ENCODE results near the gene SEC24B.

Gene SEC24B

GRCh38 chr4:109433205-109434006 lies at the start of gene SEC24B:
TSS of gene SEC24B (plus strand) at chr4:109433815. CDS start at chr4:109433870, 55 bp downstream.
- peak; percentile 76 to 85 for DNase-seq (ENCODE audit: low read depth in 2 of 2)

DNA sequence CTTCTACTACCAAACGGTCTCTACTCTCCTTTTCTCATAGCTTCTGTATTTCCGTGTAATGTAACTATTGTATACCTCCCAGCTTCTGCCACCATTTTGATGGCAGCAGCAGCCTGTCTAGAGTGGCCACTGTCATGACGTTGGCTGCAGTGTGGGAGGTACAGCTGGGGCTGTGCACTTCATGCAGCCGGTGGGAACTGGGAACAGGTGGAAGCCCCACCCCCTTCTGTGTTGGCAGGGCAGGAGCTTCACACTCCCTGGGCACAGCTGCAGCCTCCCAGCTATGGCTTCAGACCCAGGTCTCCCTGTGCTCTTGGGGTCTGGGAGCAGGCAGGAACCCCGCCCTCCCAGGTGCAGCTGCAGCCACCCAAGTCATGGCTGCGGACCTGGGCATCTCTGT lies 49.8 kb upstream of the SEC24B start:
- no peak for DNase-seq (ENCODE audit: low read depth in 2 of 2)

DNA sequence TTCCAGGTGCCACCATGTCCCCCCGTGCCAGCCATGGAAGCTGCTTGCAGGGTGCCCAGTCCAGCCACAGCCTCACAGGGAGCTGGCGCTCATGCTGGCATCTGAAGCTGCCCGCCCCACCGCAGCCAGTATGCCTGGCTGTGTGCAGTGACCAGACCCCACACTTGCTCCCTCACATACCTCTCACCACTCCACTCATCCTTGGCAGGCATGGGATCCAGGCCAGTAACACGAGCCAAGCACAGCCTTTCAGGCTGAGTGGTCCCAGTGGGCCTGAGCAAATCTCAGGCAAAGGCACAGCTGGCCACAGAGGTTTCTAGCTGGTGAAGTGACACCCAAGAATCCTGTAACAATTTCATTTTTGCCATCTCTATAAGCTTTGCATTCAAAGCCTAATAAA lies 48.4 kb upstream of the SEC24B start:
- DNase-seq (ENCODE audit: low read depth in 2 of 2), result no peak

GRCh38 chr4:109389369-109390114 lies 44.1 kb upstream of the SEC24B start:
- no peak for DNase-seq (ENCODE audit: low read depth in 2 of 2)

DNA sequence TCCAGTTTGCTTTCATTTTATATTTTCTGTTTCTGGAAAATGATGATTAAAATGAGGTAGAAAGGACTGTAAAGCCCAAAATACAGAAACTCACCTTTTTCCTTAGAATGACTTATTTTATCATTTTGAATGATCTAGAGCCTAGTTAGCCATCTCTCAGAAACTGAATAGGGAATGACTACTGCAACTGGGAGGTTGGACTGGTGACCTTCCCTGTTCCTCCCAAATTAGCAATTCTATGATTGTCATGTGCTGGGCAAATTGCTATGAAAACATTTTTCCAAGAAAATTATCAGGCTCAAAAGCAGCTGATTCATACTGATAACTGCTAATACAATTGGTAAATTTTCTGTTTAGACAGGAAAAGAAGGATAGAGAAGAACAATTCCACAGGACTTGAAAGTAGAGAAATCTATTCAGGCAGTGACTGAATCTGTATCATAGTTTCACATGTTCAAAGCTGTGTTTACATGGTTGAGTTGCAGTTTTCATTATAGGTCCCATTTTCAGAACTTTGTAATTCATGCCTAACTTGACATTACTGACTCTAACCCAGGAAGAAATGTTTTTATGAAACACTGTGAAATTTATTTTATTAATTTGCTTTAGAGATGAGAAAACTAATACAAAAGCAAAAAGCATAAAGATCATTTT lies 43.4 kb upstream of the SEC24B start:
- DNase-seq (ENCODE audit: low read depth in 2 of 2), result no peak

DNA sequence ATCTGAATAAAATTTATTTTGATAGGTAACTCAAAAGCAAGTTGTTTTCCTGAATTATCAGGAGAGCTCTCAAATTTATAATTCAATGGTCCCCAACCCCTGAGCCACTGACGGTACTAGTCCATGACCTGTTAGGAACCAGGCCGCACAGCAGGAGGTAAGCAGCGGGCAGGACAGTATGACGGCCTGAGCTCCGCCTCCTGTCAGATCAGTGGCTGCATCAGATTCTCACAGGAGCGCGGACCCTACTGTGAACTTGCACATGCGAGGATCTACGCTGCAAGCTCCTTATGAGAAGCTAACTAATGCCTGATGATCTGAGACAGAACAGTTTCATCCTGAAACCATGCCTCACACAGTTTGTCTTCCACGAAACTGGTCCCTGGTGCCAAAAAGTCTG lies 37.9 kb upstream of the SEC24B start:
- DNase-seq (ENCODE audit: low read depth in 2 of 2), result no peak

GRCh38 chr4:109398928-109399327 lies 34.7 kb upstream of the SEC24B start:
- no peak for DNase-seq (ENCODE audit: low read depth in 2 of 2)

- DNase-seq (ENCODE audit: low read depth in 2 of 2), result peak in 1 of 2 donors; percentile 2
These were observed 27.2 kb upstream of the SEC24B start for GRCh38 chr4:109406337-109406931.

DNA sequence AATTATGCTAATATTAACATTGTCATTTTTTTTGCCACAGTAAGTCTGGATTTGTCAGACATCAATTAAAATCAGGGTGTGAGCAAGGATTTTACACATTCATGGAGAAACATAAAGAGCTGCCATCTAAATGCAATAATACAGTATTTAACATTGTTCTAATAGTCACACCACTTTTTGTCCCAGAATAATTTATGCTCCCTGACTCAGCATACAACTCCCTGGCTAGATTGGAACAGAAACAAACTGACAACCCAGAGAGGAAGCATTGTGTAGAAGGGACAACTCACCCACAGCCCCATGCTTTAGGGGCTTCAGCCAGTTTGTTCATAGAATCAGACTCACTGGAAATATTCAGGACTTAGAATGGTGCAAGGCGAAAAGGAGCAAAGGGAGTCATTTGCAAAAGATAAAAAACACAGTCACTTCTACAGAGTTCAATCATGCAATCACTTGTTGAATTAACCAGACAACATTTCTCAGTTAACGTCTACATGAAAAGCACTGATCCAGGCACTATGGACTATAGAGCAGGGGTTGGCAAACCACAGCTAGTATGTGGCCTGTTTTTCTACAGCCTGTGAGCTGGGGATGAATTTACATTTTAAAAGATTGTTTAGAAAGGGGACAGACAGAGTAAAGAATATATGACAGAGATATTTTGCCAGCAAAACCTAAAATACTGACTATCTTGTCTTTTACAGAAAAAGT lies 26.4 kb upstream of the SEC24B start:
- no peak for DNase-seq (ENCODE audit: low read depth in 2 of 2)

DNA sequence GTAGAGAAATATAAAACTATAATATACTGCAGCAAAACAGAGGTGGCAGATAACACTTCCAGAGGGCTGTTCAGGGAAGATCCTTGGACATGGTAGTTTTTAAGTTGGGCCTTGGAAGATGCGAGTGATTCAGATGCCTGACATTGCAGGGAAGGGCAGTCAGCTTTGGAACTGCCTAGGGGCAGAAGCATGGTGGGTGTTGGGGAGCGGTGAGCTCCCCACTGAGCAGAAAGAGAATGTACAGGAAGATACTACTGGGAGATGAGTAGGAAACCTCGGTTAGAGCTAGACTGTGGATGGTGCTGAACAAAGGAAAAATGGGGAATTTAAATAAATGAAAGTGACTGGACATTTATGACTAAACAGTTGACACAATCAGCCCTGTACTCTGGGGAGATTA lies 24.9 kb upstream of the SEC24B start:
- no peak for DNase-seq (ENCODE audit: low read depth in 2 of 2)

GRCh38 chr4:109410226-109410625 lies 23.4 kb upstream of the SEC24B start:
- no peak for DNase-seq (ENCODE audit: low read depth in 2 of 2)

DNA sequence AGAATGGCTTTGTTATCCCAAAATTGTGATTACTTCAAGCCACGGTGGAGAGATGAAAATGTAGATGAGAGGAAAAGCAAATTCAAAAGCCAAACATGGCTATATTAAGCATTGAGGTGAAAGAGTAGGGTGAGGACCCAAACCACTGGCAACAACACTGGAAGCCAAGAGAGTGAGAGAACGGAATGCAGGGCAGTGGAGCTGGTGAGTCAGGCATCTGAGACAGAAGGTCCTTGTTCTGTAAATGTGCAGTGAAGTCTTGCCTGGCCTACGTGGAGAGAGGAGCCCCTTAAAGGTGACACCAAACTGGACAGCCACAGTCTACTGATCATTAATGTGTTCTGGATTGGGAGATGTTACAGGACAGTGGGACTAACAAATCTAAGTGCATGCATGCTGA lies 22.8 kb upstream of the SEC24B start:
- DNase-seq (ENCODE audit: low read depth in 2 of 2), result no peak

- DNase-seq (ENCODE audit: low read depth in 2 of 2), result no peak
These were observed 21.7 kb upstream of the SEC24B start for GRCh38 chr4:109411964-109412363.

DNA sequence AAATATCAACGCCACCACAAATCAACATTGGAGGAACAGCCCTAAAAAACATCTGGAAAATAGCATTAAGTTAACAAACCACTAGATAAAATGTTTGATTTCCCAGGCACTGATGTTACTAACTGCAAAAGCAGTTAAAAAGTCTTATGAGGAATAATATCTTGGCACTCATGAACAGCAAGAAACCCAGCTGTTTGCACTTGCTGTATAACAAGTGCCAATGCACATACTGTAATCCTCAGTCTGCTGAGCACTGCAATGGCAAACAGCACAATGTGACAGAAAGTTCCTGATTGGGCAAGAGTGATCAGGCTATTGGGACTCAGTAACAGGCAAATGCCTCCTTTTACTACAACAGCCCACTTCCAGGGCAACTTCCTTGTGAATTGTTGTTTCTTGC lies 20.8 kb upstream of the SEC24B start:
- DNase-seq (ENCODE audit: low read depth in 2 of 2), result no peak

GRCh38 chr4:109414938-109415337 lies 18.7 kb upstream of the SEC24B start:
- no peak for DNase-seq (ENCODE audit: low read depth in 2 of 2)

- no peak for DNase-seq (ENCODE audit: low read depth in 2 of 2)
These were observed 15.0 kb upstream of the SEC24B start for GRCh38 chr4:109418588-109418987.

DNA sequence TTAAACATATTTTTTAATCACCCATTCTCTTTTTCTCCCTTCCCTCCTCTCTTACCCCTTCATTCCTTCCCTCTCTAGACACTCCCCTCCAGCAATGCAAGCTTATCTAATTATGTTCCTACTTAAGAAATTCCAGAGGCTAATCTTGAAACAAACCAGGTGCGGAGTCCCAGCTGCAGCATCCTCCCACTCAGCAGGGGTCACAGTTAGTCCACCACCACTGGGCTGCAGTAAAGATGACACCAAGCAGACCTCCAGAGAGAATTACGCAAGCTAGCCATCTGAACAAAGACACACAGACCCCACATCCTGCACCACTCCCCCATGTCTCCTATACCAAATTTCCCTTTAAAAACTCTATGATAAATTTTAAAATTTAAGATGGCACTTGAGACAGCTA lies 13.9 kb upstream of the SEC24B start:
- DNase-seq (ENCODE audit: low read depth in 2 of 2), result no peak

DNA sequence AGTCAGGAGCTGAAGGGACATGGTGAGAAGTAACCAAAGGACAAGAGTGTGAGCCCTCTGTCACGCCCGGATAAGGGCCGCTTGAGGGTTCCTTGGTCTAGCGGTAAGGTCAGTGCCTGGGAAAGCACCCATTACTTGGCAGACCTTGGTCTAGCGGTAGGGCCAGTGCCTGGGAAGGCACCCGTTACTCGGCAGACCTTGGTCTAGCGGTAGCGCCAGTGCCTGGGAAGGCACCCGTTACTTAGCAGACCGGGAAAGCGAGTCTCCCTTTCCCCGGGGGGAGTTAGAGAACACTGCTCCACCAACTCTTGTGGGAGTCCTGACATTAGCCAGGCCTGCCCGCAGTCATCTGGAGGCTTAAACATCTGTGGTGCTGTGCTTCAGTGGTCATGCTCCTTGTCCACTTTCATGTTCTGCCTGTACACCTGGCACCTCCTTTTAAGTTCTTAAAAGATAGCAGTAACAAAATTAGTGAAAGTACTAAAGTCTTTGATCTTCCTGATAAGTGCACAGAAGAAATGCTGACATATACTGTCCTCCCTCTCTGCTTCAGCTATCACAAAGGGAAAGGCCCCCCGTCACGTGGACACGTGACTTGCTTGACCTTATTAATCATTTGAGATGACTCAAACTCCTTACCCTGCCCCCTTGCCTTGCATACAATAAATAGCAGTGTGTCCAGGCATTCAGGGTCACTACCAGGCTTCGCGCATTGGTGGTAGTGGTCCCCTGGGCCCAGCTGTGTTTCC lies 9.3 kb upstream of the SEC24B start:
- no peak for DNase-seq (ENCODE audit: low read depth in 2 of 2)

GRCh38 chr4:109425405-109425804 lies 8.2 kb upstream of the SEC24B start:
- DNase-seq (ENCODE audit: low read depth in 2 of 2), result no peak

DNA sequence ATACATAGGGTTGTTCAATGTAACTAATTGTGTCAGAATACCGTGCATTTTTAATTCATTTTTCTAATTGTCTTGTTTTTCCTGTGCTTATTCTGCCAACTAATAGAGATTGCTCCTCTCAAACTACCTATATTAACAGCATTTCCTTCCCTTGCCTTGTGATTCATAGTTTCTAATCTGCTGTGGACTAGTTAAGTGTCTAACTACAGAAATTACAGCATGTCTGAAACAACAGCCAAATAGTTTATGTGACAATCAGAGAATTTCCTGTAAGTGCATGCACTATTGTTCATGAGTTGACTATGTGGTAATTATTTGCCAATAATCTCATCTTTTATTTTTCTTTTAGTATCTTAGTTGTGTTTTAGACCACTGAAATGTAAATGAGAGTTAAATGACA lies 4.1 kb upstream of the SEC24B start:
- no peak for DNase-seq (ENCODE audit: low read depth in 2 of 2)

DNA sequence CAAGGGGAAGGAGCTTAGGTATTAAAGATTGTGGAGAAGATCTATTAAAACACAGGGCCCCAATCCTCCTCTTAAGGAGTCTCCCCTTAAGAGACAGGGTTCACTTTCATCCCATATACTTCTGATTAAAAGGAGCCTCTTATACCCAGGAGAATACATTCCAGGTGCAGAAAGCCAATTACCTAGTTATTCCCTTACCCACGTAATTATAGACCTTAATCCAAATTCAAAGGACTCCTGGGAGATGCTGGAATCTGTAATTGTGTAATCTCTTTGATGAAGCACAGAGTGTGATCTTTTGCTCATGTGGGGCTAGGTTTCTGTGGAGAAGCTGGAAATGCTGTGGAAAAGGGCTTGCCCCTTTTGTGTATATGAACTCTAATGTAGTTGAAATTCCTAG lies 1.4 kb upstream of the SEC24B start:
- DNase-seq (ENCODE audit: low read depth in 2 of 2), result no peak
